ENCODE data around the gene IZUMO4. TPM values are rescaled to one million over a fixed set of nuclear protein-coding genes. Genes with fewer than 3 reads are reported as not detected.
"Not testable (repeated sequence)": the region's sequence is repeated elsewhere in the genome, so short reads cannot be mapped to it uniquely, and the experiment has no call there.

IZUMO4 gene
- total RNA-seq, 1 donor from 2014 or later, result not detected

GRCh38 chr19:2129892-2130770 lies 33.4 kb downstream of the IZUMO4 start:
- no peak overlapping the region for H3K9ac ChIP-seq
- H3K4me1 ChIP-seq, result no peaks in the 10 kb centered on the region
- no peaks in the 10 kb centered on the region for H3K36me3 ChIP-seq
- no peak overlapping the region for H3K4me3 Mint-ChIP-seq
- H3K9me3 Mint-ChIP-seq, result no peaks in the 10 kb centered on the region
- peaks cover 25% of the 10 kb centered on the region for H3K79me2 ChIP-seq (ENCODE audit: low read depth)
- no peaks in the 10 kb centered on the region for H3K27me3 ChIP-seq
- peaks cover 48% of the 10 kb centered on the region for H4K20me1 ChIP-seq (ENCODE audit: low read depth)
- no peak overlapping the region for H3K27ac Mint-ChIP-seq
- no peaks in the 10 kb centered on the region for H3K4me1 Mint-ChIP-seq
- no peak overlapping the region for H3K27ac ChIP-seq
- no peaks in the 10 kb centered on the region for H3K9me3 ChIP-seq (ENCODE audit: low read depth)
- H3K27me3 Mint-ChIP-seq (ENCODE audit: insufficient read depth, low read depth), result no peaks in the 10 kb centered on the region
- no peak overlapping the region for H3K4me2 ChIP-seq
- DNase-seq (ENCODE audit: low spot score), result no peak
- peaks cover 3% of the 10 kb centered on the region for H3K36me3 Mint-ChIP-seq
- H3K4me3 ChIP-seq, result no peak overlapping the region
- H3F3A ChIP-seq (ENCODE audit: low read depth), result no peaks in the 10 kb centered on the region
- H2AFZ ChIP-seq (replicated peaks), result no peak overlapping the region
- TF ChIP-seq EZH2phosphoT487 (IDR thresholded peaks at IDR 0.05) (no peak), CTCF (IDR thresholded peaks at IDR 0.05) (no peak), EZH2 (IDR thresholded peaks at IDR 0.05) (no peak)

DNA sequence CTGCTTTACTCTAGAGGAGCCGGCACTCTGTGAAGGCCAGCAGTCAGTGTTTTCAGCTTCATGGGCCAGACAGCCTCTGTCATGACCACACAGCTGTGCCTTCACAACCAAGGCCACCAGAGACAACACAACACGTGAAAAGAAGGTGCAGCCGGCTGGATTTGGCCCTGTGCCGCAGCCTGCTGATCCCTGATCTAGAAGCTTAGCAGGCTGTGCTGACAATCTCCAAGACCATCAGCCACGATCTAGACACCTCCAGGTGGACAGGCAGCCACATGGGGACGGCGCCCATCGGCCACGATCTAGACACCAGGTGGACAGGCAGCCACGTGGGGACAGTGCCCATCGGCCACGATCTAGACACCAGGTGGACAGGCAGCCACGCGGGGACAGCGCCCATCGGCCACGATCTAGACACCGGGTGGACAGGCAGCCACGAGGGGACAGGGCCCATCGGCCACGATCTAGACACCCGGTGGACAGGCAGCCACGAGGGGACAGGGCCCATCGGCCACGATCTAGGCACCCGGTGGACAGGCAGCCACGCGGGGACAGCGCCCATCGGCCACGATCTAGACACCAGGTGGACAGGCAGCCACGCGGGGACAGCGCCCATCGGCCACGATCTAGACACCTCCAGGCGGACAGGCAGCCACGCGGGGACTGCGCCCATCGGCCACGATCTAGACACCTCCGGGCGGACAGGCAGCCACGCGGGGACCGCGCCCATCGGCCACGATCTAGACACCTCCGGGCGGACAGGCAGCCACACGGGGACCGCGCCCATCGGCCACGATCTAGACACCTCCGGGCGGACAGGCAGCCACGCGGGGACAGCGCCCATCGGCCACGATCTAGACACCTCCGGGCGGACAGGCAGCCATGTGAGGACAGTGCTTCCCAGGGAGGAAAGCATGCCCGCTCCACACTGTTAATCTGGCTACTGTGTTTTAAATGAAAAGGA lies 34.6 kb downstream of the IZUMO4 start:
- Histone ChIP-seq H4K20me1 (ENCODE audit: low read depth) (peaks cover 48% of the 10 kb centered on the region), H3K79me2 (ENCODE audit: low read depth) (peaks cover 25% of the 10 kb centered on the region)
- H3K4me2 ChIP-seq; H3F3A ChIP-seq (ENCODE audit: low read depth); H3K4me3 Mint-ChIP-seq; H3K36me3 ChIP-seq; H3K9ac ChIP-seq; H3K4me1 ChIP-seq; H3K27ac ChIP-seq; H3K27me3 ChIP-seq; DNase-seq (ENCODE audit: low spot score); H3K4me1 Mint-ChIP-seq; H3K36me3 Mint-ChIP-seq; H3K4me3 ChIP-seq; H3K27ac Mint-ChIP-seq; H2AFZ ChIP-seq (replicated peaks); H3K9me3 Mint-ChIP-seq; H3K9me3 ChIP-seq (ENCODE audit: low read depth); H3K27me3 Mint-ChIP-seq (ENCODE audit: insufficient read depth, low read depth): not testable (repeated sequence)

GRCh38 chr19:2132191-2132590 lies 35.5 kb downstream of the IZUMO4 start:
- Mint-ChIP-seq H3K9me3 (no peaks in the 10 kb centered on the region), H3K27ac (no peak overlapping the region), H3K4me3 (no peak overlapping the region), H3K4me1 (no peaks in the 10 kb centered on the region), H3K27me3 (ENCODE audit: insufficient read depth, low read depth) (no peaks in the 10 kb centered on the region), H3K36me3 (peaks cover 8% of the 10 kb centered on the region)
- H3K79me2 ChIP-seq (ENCODE audit: low read depth), result peaks cover 25% of the 10 kb centered on the region
- TF ChIP-seq CTCF (IDR thresholded peaks at IDR 0.05) (no peak), EZH2 (IDR thresholded peaks at IDR 0.05) (no peak), EZH2phosphoT487 (IDR thresholded peaks at IDR 0.05) (no peak)
- no peaks in the 10 kb centered on the region for H3K4me1 ChIP-seq
- no peaks in the 10 kb centered on the region for H3K27me3 ChIP-seq
- no peaks in the 10 kb centered on the region for H3K9me3 ChIP-seq (ENCODE audit: low read depth)
- no peak overlapping the region for H2AFZ ChIP-seq (replicated peaks)
- no peak for DNase-seq (ENCODE audit: low spot score)
- H3K27ac ChIP-seq, result no peak overlapping the region
- H3K4me2 ChIP-seq, result no peak overlapping the region
- no peak overlapping the region for H3K9ac ChIP-seq
- peaks cover 48% of the 10 kb centered on the region for H4K20me1 ChIP-seq (ENCODE audit: low read depth)
- H3K4me3 ChIP-seq, result no peak overlapping the region
- H3K36me3 ChIP-seq, result no peaks in the 10 kb centered on the region
- no peaks in the 10 kb centered on the region for H3F3A ChIP-seq (ENCODE audit: low read depth)

Data from neural progenitor cell (in vitro differentiated cells).